Thoracic aorta (tissue), 2 donors: ENCODE measurements around the gene SAP30BP. TPM values are rescaled to one million over a fixed set of nuclear protein-coding genes. Genes with fewer than 3 reads are reported as not detected.

Experiments
- ATAC-seq: fragments of 150-250 bp; one replicate; pipeline ENCODE4 v1.8.0; 2017; ENCODE audit warnings: low read depth; ENCODE audit not compliant: insufficient number of reproducible peaks, low FRiP score
- DNase-seq: peaks from one replicate; pipeline ENCODE4 v3.0.0-alpha.2; 2020; ENCODE audit warnings: low spot score
- H3K27ac ChIP-seq, 2 donors: fragments of 200-600 bp; sonication (generic); 1 replicate in 1 of 2; 2 replicates in 1 of 2; pipeline ENCODE4 v1.5.1; 2016; ENCODE audit warnings: mild to moderate bottlenecking in 2 of 2, moderate library complexity in 2 of 2
- H3K27me3 ChIP-seq: fragments of 200-600 bp; sonication (generic); replicated peaks from 2 replicates; pipeline ENCODE4 v1.6.0; 2016; ENCODE audit warnings: mild to moderate bottlenecking; ENCODE audit not compliant: insufficient read depth
- H3K36me3 ChIP-seq: fragments of 200-600 bp; sonication (generic); one replicate; pipeline ENCODE4 v1.5.1; 2016
- H3K4me1 ChIP-seq, 2 donors: fragments of 200-600 bp; sonication (generic); 1 replicate in 1 of 2; 2 replicates in 1 of 2; pipeline versions ENCODE4 v1.5.1 to v1.6.0; 2016; ENCODE audit warnings: low read depth in 2 of 2, mild to moderate bottlenecking in 1 of 2; ENCODE audit not compliant: control insufficient read depth in 1 of 2
- H3K4me3 ChIP-seq: fragments of 200-600 bp; sonication (generic); 2 replicates; pipeline ENCODE4 v1.5.1; 2016; ENCODE audit warnings: mild to moderate bottlenecking
- H3K9me3 ChIP-seq: fragments of 200-600 bp; sonication (generic); 2 replicates; pipeline ENCODE4 v1.5.1; 2016
- CTCF ChIP-seq: fragments of 200-600 bp; sonication (generic); IDR thresholded peaks from one replicate; pipeline ENCODE4 v1.5.1; 2019; ENCODE audit warnings: antibody characterized with exemption
- total RNA-seq, 2 donors: library from RNA; depleted of rRNA; stranded (reverse); fragments of >200 nt; gene quantifications; one replicate each; pipeline versions ENCODE4 v1.1.0 to v1.2.3, GENCODE V29; 2016

The SAP30BP gene
- total RNA-seq, 2 donors from 2014 or later: 65.1 to 70.4 TPM

- Histone ChIP-seq H3K36me3 (peaks cover 39% of the 10 kb centered on the region), H3K4me3 (no peak overlapping the region), H3K4me1 (peaks cover 17 to 20% of the 10 kb centered on the region in 2 donors), H3K27me3 (no peaks in the 10 kb centered on the region), H3K27ac (no peak overlapping the region), H3K9me3 (no peaks in the 10 kb centered on the region)
- DNase-seq (no peak), ATAC-seq (no peak)
- TF ChIP-seq CTCF: no peak
Measured at GRCh38 chr17:75670868-75671267, 3.7 kb downstream of the SAP30BP start.

- no peak for TF ChIP-seq CTCF
- H3K27ac ChIP-seq: no peak overlapping the region
- no peak for DNase-seq
- H3K4me3 ChIP-seq: no peak overlapping the region
- no peaks in the 10 kb centered on the region for H3K27me3 ChIP-seq
- H3K9me3 ChIP-seq: no peaks in the 10 kb centered on the region
- peaks cover 39% of the 10 kb centered on the region for H3K36me3 ChIP-seq
- H3K4me1 ChIP-seq: peaks cover 10 to 12% of the 10 kb centered on the region in 2 donors
- ATAC-seq: no peak
Measured at GRCh38 chr17:75672011-75672410, 4.9 kb downstream of the SAP30BP start.

GRCh38 chr17:75673487-75673886, 6.3 kb downstream of the SAP30BP start:
- H3K36me3 ChIP-seq: peaks cover 41% of the 10 kb centered on the region
- no peak for TF ChIP-seq CTCF
- ATAC-seq: no peak
- H3K27me3 ChIP-seq: no peaks in the 10 kb centered on the region
- no peak overlapping the region for H3K4me3 ChIP-seq
- H3K27ac ChIP-seq: no peak overlapping the region
- peaks cover 2 to 4% of the 10 kb centered on the region in 2 donors for H3K4me1 ChIP-seq
- no peaks in the 10 kb centered on the region for H3K9me3 ChIP-seq
- no peak for DNase-seq

- no peak for ATAC-seq
- no peak overlapping the region for H3K27ac ChIP-seq
- no peak overlapping the region for H3K4me3 ChIP-seq
- H3K4me1 ChIP-seq: peaks cover 2 to 4% of the 10 kb centered on the region in 2 donors
- H3K36me3 ChIP-seq: peaks cover 35% of the 10 kb centered on the region
- no peaks in the 10 kb centered on the region for H3K27me3 ChIP-seq
- no peak for DNase-seq
- no peaks in the 10 kb centered on the region for H3K9me3 ChIP-seq
- no peak for TF ChIP-seq CTCF
Measured at GRCh38 chr17:75676461-75676860, 9.3 kb downstream of the SAP30BP start.

- Histone ChIP-seq H3K4me1 (peaks cover 2 to 4% of the 10 kb centered on the region in 2 donors), H3K27ac (no peak overlapping the region), H3K27me3 (no peaks in the 10 kb centered on the region), H3K4me3 (no peak overlapping the region), H3K9me3 (no peaks in the 10 kb centered on the region), H3K36me3 (peaks cover 14% of the 10 kb centered on the region)
- ATAC-seq: no peak
- no peak for TF ChIP-seq CTCF
- no peak for DNase-seq
Measured at GRCh38 chr17:75679706-75680211, 12.6 kb downstream of the SAP30BP start.
